Activated CD4-positive, alpha-beta T cell treated with anti-CD3 and anti-CD28 coated beads for 36 hours (primary cell): ENCODE data around the gene SUSD4. TPM values are rescaled to one million over a fixed set of nuclear protein-coding genes. Genes with fewer than 3 reads are reported as not detected.
"Not testable (repeated sequence)": the region's sequence is repeated elsewhere in the genome, so short reads cannot be mapped to it uniquely, and the experiment has no call there.

ENCODE experiments used
- ATAC-seq: fragments of 200-7000 bp; cut with Tn5 transposase; one replicate; pipeline ENCODE4 v1.10.0; 2021; ENCODE audit warnings: mild to moderate bottlenecking, moderate library complexity
- CTCF ChIA-PET: fragments of 350-600 bp; sonication (Branson Sonifier 250); formaldehyde crosslinking; loops from one replicate; lab custom pipeline; 2021; ENCODE audit warnings: antibody characterized with exemption; lab: Charles Lee
- POLR2A ChIA-PET: fragments of 350-600 bp; sonication (Branson Sonifier 250); formaldehyde crosslinking; loops from one replicate; lab custom pipeline; 2021; ENCODE audit warnings: antibody characterized with exemption, inconsistent platforms; lab: Charles Lee
- DNase-seq: peaks from one replicate; pipeline ENCODE4 v3.0.0-alpha.2; 2020
- H3K27ac Mint-ChIP-seq: one replicate; pipeline ENCODE4 v1.8.0; 2021; ENCODE audit warnings: mixed read lengths
- H3K27me3 Mint-ChIP-seq: one replicate; pipeline ENCODE4 v1.8.0; 2021; ENCODE audit warnings: mixed read lengths
- H3K36me3 Mint-ChIP-seq: one replicate; pipeline ENCODE4 v1.8.0; 2021; ENCODE audit warnings: low read depth, mixed read lengths
- H3K4me1 Mint-ChIP-seq: one replicate; pipeline ENCODE4 v1.8.0; 2021; ENCODE audit warnings: mixed read lengths
- H3K4me3 Mint-ChIP-seq: one replicate; pipeline ENCODE4 v1.8.0; 2021; ENCODE audit warnings: mild to moderate bottlenecking, moderate library complexity, mixed read lengths
- H3K9me3 Mint-ChIP-seq: one replicate; pipeline ENCODE4 v1.8.0; 2021; ENCODE audit warnings: low read depth, mixed read lengths
- intact Hi-C, 2 experiments: fragments of 100-400 bp; cut with DNase I in 1 of 2; cut with micrococcal nuclease in 1 of 2; formaldehyde crosslinking; loops; one replicate each; pipeline versions ENCODE4 v1.14.2 to v1.15.1; 2022 to 2024; cut with DNase I, micrococcal nuclease
- total RNA-seq, 2 experiments: library from RNA; stranded (reverse); gene quantifications; one replicate each; pipeline ENCODE4 v1.2.3, GENCODE V29; 2021

SUSD4 gene, protein sequence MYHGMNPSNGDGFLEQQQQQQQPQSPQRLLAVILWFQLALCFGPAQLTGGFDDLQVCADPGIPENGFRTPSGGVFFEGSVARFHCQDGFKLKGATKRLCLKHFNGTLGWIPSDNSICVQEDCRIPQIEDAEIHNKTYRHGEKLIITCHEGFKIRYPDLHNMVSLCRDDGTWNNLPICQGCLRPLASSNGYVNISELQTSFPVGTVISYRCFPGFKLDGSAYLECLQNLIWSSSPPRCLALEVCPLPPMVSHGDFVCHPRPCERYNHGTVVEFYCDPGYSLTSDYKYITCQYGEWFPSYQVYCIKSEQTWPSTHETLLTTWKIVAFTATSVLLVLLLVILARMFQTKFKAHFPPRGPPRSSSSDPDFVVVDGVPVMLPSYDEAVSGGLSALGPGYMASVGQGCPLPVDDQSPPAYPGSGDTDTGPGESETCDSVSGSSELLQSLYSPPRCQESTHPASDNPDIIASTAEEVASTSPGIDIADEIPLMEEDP
- total RNA-seq: 1 to 10 TPM; 1.9 to 2.2 TPM

DNA sequence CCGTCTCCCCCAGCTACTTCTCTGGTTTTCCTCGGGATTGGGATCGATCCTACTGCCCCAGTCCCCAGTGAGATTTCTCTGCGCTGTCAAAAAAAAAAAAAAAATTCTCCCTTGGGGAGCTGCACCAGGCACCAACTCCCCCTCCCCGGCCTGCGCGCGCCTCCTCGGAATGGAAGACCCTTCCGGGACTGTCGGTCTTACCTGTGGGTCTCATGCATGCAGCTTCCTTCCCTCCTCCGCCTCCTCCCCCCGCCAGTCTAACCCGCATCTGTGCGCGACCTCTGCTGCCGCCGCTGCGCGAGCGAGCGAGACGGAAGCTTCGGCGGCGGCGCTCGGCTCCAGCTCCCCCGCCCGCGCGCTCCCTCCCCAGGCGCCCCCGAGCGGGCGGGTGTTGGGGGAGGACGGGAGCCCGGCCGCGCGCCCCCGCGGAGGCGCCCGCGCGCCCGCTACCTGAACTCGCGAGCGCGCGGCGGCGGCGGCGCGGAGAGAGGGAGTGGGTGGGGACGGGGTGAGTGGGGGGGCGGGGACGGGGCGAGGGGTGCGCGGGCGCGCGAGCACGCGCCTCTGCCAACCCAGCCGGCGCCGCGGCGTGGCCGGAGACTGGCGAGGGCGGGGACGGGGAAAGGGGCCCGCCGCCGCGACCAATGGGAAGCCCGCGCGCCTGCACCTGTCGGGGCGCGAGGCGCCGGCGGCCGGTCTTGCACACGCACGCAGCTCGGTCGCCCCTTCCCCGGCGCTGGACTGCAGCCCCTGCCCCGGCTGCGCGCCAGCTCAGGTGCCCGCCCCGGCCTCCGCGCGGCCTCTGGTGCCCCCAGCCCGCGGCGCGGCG lies at the start of gene SUSD4:
Gene SUSD4, minus strand, starts transcription at position 321 of the 829 bp plus-strand sequence. CDS start 751 bp downstream, outside the sequence.
- DNase-seq (peak; percentile 82), ATAC-seq (peak; percentile 90)
- intact Hi-C loops: loop anchor here (1.0 to 10.0 kb wide), 6 partner anchors 129 to 652 kb away; partner anchors contain the start of genes AIDA (in 1 of the 2) and BROX (in 1 of the 2)
- H3K4me1 Mint-ChIP-seq: peaks cover 18% of the 10 kb centered on the region
- H3K27ac Mint-ChIP-seq: peak within 1 kb of the TSS; percentile 37
- H3K4me3 Mint-ChIP-seq: peak within 1 kb of the TSS; percentile 80
- ChIA-PET CTCF (interaction anchor here (0.6 to 1.2 kb wide), 9 partner anchors 16 to 332 kb away, joined by 3 to 5 read pairs (median 4); no protein-coding TSS in a partner anchor), POLR2A (no interaction called here)
- no peaks in the 10 kb centered on the region for H3K9me3 Mint-ChIP-seq
- H3K27me3 Mint-ChIP-seq: peaks cover 11% of the 10 kb centered on the region
- H3K36me3 Mint-ChIP-seq: no peaks in the 10 kb centered on the region

DNA sequence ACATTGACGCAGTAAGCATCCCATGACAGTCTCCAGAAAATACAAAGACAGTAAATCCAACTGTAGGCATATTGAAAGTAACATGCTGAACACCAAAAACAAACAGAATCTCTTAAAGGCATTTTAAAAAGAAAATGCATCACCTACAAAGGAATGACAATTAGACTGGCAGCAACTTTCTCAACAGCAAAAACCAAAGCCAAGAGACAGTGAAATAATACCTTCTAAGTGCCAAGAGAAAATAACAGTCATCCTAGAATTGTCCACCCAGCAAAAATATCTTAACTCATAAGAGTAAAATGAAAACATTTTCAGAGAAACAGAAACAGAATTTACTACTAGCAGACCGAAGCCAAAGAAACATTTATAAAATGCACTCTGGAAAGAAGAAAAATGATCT lies 49.2 kb upstream of the SUSD4 start:
- no peak for ATAC-seq
- ChIA-PET POLR2A (no interaction called here), CTCF (no interaction called here)
- H3K9me3 Mint-ChIP-seq: no peaks in the 10 kb centered on the region
- no peak overlapping the region for H3K27ac Mint-ChIP-seq
- H3K4me1 Mint-ChIP-seq: no peaks in the 10 kb centered on the region
- H3K4me3 Mint-ChIP-seq: no peak overlapping the region
- H3K27me3 Mint-ChIP-seq: no peaks in the 10 kb centered on the region
- DNase-seq: no peak
- no peaks in the 10 kb centered on the region for H3K36me3 Mint-ChIP-seq
- intact Hi-C loops: no loop called here

DNA sequence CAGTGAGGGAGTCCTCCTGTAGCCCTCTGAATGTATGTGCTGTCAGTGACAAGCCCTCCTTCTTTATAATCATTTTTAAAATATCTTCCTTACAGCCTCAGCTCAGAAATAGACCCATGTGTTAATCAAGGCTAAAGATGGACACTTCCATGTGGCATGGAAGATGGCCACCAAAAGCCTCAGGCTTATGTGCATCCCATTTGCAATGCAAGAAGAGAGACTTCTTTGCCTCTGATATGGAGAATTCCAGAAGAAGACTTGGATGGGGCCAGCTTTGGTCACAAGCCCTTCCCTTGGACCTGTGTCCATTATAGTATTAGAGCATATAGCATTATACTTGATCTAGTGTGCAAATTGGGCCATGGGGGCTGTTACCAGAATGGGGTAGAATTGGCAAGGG lies 47.7 kb upstream of the SUSD4 start:
- CTCF ChIA-PET: interaction anchor here (0.6 kb wide), 1 partner anchor 102 kb away, joined by 4 read pairs; no protein-coding TSS in a partner anchor

GRCh38 chr1:223411309-223411708 lies 47.3 kb upstream of the SUSD4 start:
- H3K27ac Mint-ChIP-seq: no peak overlapping the region
- ChIA-PET CTCF (no interaction called here), POLR2A (interaction anchor here (0.6 kb wide), 1 partner anchor 14 kb away, joined by 4 read pairs; no protein-coding TSS in a partner anchor)
- no peaks in the 10 kb centered on the region for H3K27me3 Mint-ChIP-seq
- no peaks in the 10 kb centered on the region for H3K36me3 Mint-ChIP-seq
- no peaks in the 10 kb centered on the region for H3K9me3 Mint-ChIP-seq
- no peak overlapping the region for H3K4me3 Mint-ChIP-seq
- ATAC-seq: no peak
- no peak for DNase-seq
- no peaks in the 10 kb centered on the region for H3K4me1 Mint-ChIP-seq
- intact Hi-C loops: no loop called here

More for the DNA sequence above, 47.7 kb upstream of the SUSD4 start:
- ATAC-seq: no peak
- intact Hi-C loops: no loop called here
- Mint-ChIP-seq H3K27ac (no peak overlapping the region), H3K27me3 (no peaks in the 10 kb centered on the region), H3K4me3 (no peak overlapping the region), H3K4me1 (no peaks in the 10 kb centered on the region), H3K9me3 (no peaks in the 10 kb centered on the region), H3K36me3 (no peaks in the 10 kb centered on the region)
- no peak for DNase-seq
- POLR2A ChIA-PET: interaction anchor here (0.6 kb wide), 1 partner anchor 13 kb away, joined by 4 read pairs; no protein-coding TSS in a partner anchor

GRCh38 chr1:223410036-223410435 lies 46.1 kb upstream of the SUSD4 start:
- intact Hi-C loops: no loop called here
- ChIA-PET POLR2A (no interaction called here), CTCF (no interaction called here)
- no peak overlapping the region for H3K4me3 Mint-ChIP-seq
- H3K9me3 Mint-ChIP-seq: no peaks in the 10 kb centered on the region
- H3K27me3 Mint-ChIP-seq: no peaks in the 10 kb centered on the region
- H3K27ac Mint-ChIP-seq: no peak overlapping the region
- H3K4me1 Mint-ChIP-seq: peaks cover 2% of the 10 kb centered on the region
- DNase-seq (no peak), ATAC-seq (no peak)
- no peaks in the 10 kb centered on the region for H3K36me3 Mint-ChIP-seq

DNA sequence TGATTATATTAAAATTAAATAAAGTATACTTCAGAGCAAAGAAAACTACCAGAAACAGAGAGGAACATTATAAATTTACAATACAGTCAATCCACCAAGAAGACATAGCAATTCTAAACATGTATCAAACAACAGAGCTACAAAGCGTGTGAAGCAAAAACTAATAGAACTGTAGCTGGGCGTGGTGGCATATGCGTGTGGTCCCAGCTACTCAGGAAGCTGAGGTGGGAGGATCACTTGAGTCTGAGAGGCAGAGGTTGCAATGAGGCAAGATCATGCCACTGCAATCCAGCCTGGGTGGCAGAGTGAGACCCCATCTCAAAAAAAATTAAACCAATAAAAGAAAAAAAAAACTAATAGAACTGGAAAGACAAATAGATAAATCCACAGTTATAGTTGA lies 41.5 kb upstream of the SUSD4 start:
- ATAC-seq: no peak
- intact Hi-C loops: no loop called here
- Mint-ChIP-seq H3K27ac (no peak overlapping the region), H3K9me3 (peaks cover 4% of the 10 kb centered on the region), H3K4me3 (no peak overlapping the region), H3K4me1 (peaks cover 30% of the 10 kb centered on the region), H3K27me3 (no peaks in the 10 kb centered on the region), H3K36me3 (peaks cover 2% of the 10 kb centered on the region)
- no peak for DNase-seq
- CTCF ChIA-PET: no interaction called here
- POLR2A ChIA-PET: no interaction called here

- intact Hi-C loops: no loop called here
- Mint-ChIP-seq H3K9me3 (peaks cover 4% of the 10 kb centered on the region), H3K4me1 (peaks cover 30% of the 10 kb centered on the region), H3K4me3 (no peak overlapping the region), H3K27me3 (no peaks in the 10 kb centered on the region), H3K27ac (no peak overlapping the region), H3K36me3 (peaks cover 2% of the 10 kb centered on the region)
- DNase-seq (no peak), ATAC-seq (no peak)
- ChIA-PET POLR2A (no interaction called here), CTCF (interaction anchor here (0.7 kb wide), 1 partner anchor 279 kb away, joined by 3 read pairs; no protein-coding TSS in a partner anchor)
Observed at GRCh38 chr1:223403184-223403815, 39.3 kb upstream of the SUSD4 start.

DNA sequence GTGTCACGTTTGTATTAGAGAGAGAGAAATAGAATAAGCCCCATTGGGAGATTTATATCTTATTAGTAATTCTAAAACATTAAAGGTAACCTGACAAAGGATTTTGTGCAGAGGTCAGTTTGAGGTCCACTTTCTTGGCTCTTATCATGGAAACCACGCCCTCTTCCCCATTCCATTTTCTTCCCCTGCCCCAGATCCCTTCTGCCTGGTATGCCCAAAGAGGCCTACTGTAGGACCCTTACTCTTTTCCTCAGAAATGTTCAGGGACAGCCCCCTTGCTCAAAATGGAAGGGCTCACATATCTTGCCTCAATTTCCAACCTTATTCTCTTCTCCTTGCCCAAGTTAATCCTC lies 38.8 kb upstream of the SUSD4 start:
- Mint-ChIP-seq H3K9me3 (peaks cover 4% of the 10 kb centered on the region), H3K4me3 (no peak overlapping the region), H3K27me3 (no peaks in the 10 kb centered on the region), H3K27ac (no peak overlapping the region), H3K4me1 (peaks cover 30% of the 10 kb centered on the region), H3K36me3 (peaks cover 2% of the 10 kb centered on the region)
- ATAC-seq (no peak), DNase-seq (no peak)
- POLR2A ChIA-PET: no interaction called here
- intact Hi-C loops: no loop called here
- CTCF ChIA-PET: no interaction called here

DNA sequence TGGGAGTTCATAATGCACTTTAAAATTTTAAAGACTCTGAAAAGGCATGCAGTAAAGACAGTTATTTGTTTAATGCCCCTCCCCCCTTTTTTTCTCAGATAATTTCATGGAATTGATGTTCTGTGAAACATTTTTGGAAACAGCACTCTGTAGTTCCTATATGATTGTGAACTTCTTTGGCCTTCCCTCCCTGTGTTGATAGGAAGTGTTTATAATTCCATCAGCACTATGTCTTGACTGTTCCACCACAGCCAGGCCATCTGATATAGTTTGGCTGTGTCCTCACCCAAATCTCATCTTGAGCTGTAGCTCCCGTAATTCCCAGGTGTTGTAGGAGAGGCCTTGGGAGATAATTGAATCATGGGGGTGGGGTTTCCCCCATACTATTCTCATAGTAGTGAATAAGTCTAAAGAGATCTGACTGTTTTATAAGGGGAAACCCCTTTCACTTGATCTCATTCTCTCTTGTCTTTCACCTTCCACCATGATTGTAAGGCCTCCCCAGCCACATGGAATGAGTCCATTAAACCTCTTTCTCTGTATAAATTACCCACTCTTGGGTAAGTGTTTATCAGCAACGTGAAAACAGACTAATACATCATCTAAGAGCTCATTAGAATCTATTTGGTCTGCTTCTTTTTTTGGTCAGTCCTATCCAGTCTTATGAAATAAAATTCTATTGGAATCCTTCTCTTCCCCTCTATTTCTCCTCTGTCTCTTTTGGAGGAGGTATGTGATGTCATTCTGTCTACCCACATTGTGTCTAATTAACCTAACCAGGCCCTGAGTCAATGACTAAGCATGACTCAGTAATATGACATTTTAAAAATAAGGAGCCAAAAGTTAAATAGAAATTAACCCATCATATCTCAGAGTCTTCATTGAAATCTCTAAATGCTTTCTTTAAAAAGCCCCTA lies 38.2 kb upstream of the SUSD4 start:
- POLR2A ChIA-PET: no interaction called here
- H3K4me1 Mint-ChIP-seq: peaks cover 30% of the 10 kb centered on the region
- no peaks in the 10 kb centered on the region for H3K27me3 Mint-ChIP-seq
- peak overlapping the region; percentile 19 for H3K27ac Mint-ChIP-seq
- DNase-seq (peak; percentile 15), ATAC-seq (peak; percentile 96)
- H3K4me3 Mint-ChIP-seq: no peak overlapping the region
- CTCF ChIA-PET: interaction anchor here (0.9 kb wide), 1 partner anchor 12 kb away, joined by 3 read pairs; no protein-coding TSS in a partner anchor
- intact Hi-C loops: no loop called here
- peaks cover 2% of the 10 kb centered on the region for H3K36me3 Mint-ChIP-seq
- H3K9me3 Mint-ChIP-seq: peaks cover 4% of the 10 kb centered on the region

DNA sequence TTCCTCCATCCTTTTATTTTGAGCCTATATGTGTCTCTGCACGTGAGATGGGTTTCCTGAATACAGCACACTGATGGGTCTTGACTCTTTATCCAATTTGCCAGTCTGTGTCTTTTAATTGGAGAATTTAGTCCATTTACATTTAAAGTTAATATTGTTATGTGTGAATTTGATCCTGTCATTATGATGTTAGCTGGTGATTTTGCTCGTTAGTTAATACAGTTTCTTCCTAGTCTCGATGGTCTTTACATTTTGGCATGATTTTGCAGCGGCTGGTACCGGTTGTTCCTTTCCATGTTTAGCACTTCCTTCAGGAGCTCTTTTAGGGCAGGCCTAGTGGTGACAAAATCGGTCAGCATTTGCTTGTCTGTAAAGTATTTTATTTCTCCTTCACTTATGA lies 35.4 kb upstream of the SUSD4 start:
- H3K9me3 Mint-ChIP-seq, intact Hi-C loops, H3K4me3 Mint-ChIP-seq, H3K27ac Mint-ChIP-seq, H3K36me3 Mint-ChIP-seq, H3K27me3 Mint-ChIP-seq, DNase-seq, ATAC-seq, CTCF ChIA-PET, POLR2A ChIA-PET: not testable (repeated sequence)
- H3K4me1 Mint-ChIP-seq: peaks cover 24% of the 10 kb centered on the region
